Measurements from ENCODE around the gene ATP5PD. TPM values are rescaled to one million over a fixed set of nuclear protein-coding genes. Genes with fewer than 3 reads are reported as not detected.

ATP5PD gene
- total and polyA plus RNA-seq, 10 donors: 124 to 312 (median 153) TPM

- TF ChIP-seq POLR2AphosphoS5 (IDR thresholded peaks at IDR 0.05): no peak
- TF ChIP-seq CTCF (IDR thresholded peaks at IDR 0.05 in 8 of 11, conservative IDR thresholded peaks at IDR 0.05 in 3 of 11): no peak
- no peak for TF ChIP-seq POLR2A (IDR thresholded peaks at IDR 0.05)
- intact Hi-C loops (cut with DNase I; ENCODE audit: low total_unique reads): no loop called here
- no peak for DNase-seq
- Histone ChIP-seq H3K9me3 (no peaks in the 10 kb centered on the region), H3K36me3 (no peaks in the 10 kb centered on the region), H3K4me1 (peaks cover 33 to 77% (median 56%) of the 10 kb centered on the region in 6 donors), H3K4me3 (peak overlapping the region in 1 of 8 donors; percentile 81), H3K27me3 (replicated peaks in 1 of 7) (no peaks in the 10 kb centered on the region), H3K27ac (peak overlapping the region in 7 of 8 donors; percentile 70 to 97 (median 89))
- WGBS, 5 donors: 74 to 87% (median 80%) methylated on average over 15 of the region's 15 CpGs
These were observed 39.9 kb upstream of the ATP5PD start for GRCh38 chr17:75086496-75087181.

- peak overlapping the region in 1 of 8 donors; percentile 18 for H3K27ac ChIP-seq
These were observed 37.4 kb upstream of the ATP5PD start for GRCh38 chr17:75084039-75084660.

GRCh38 chr17:75082683-75083082 is 35.9 kb upstream of the ATP5PD start:
- no peak overlapping the region for H3K4me3 ChIP-seq
- H3K27ac ChIP-seq: no peak overlapping the region
- intact Hi-C loops (cut with DNase I; ENCODE audit: low total_unique reads): no loop called here
- no peaks in the 10 kb centered on the region for H3K36me3 ChIP-seq
- no peak for TF ChIP-seq POLR2AphosphoS5 (IDR thresholded peaks at IDR 0.05)
- no peak for TF ChIP-seq POLR2A (IDR thresholded peaks at IDR 0.05)
- TF ChIP-seq CTCF (IDR thresholded peaks at IDR 0.05 in 8 of 11, conservative IDR thresholded peaks at IDR 0.05 in 3 of 11): no peak
- no peaks in the 10 kb centered on the region for H3K27me3 ChIP-seq (replicated peaks in 1 of 7)
- H3K4me1 ChIP-seq: peaks cover 30 to 73% (median 46%) of the 10 kb centered on the region in 6 donors
- DNase-seq: no peak
- H3K9me3 ChIP-seq: no peaks in the 10 kb centered on the region
- 83 to 95% (median 87%) methylated on average over 6 of the region's 6 CpGs for WGBS, 5 donors

More at GRCh38 chr17:75084039-75084660, 37.4 kb upstream of the ATP5PD start:
- DNase-seq: no peak
- no peaks in the 10 kb centered on the region for H3K36me3 ChIP-seq
- WGBS, 5 donors: 52 to 72% (median 59%) methylated on average over 13 to 14 of the region's 14 CpGs
- H3K9me3 ChIP-seq: no peaks in the 10 kb centered on the region
- H3K4me3 ChIP-seq: no peak overlapping the region
- H3K27me3 ChIP-seq (replicated peaks in 1 of 7): no peaks in the 10 kb centered on the region
- intact Hi-C loops (cut with DNase I; ENCODE audit: low total_unique reads): no loop called here
- peaks cover 26 to 73% (median 45%) of the 10 kb centered on the region in 6 donors for H3K4me1 ChIP-seq
- TF ChIP-seq CTCF (IDR thresholded peaks at IDR 0.05 in 8 of 11, conservative IDR thresholded peaks at IDR 0.05 in 3 of 11) (no peak), POLR2AphosphoS5 (IDR thresholded peaks at IDR 0.05) (peak in 1 of 3 donors; percentile 48)

Measured in spleen (tissue), 11 donors.